Thyroid gland (tissue), 4 donors: ENCODE data around the gene CFAP410. TPM values are rescaled to one million over a fixed set of nuclear protein-coding genes. Genes with fewer than 3 reads are reported as not detected.

Experiments used
- DNase-seq, 2 donors: peaks; one replicate each; pipeline ENCODE4 v3.0.0-alpha.2; 2019
- H3K27ac ChIP-seq, 3 donors: fragments of 200-600 bp; sonication (generic); 1 replicate in 2 of 3; 2 replicates in 1 of 3; pipeline ENCODE4 v1.5.1; 2016 to 2019; ENCODE audit warnings: mild to moderate bottlenecking in 1 of 3, moderate library complexity in 1 of 3
- H3K27me3 ChIP-seq: fragments of 200-600 bp; sonication (generic); one replicate; pipeline ENCODE4 v1.5.1; 2019
- H3K36me3 ChIP-seq, 2 donors: fragments of 200-600 bp; sonication (generic); one replicate each; pipeline ENCODE4 v1.5.1; 2016 to 2019
- H3K4me1 ChIP-seq, 2 donors: fragments of 200-600 bp; sonication (generic); one replicate each; pipeline ENCODE4 v1.5.1; 2017 to 2019
- H3K4me3 ChIP-seq, 3 donors: fragments of 200-600 bp; sonication (generic); replicated peaks in 1 of 3; 1 replicate in 2 of 3; 2 replicates in 1 of 3; pipeline ENCODE4 v1.5.1; 2016; ENCODE audit warnings: mild to moderate bottlenecking in 1 of 3
- H3K9me3 ChIP-seq: fragments of 200-600 bp; sonication (generic); one replicate; pipeline ENCODE4 v1.5.1; 2017
- CTCF ChIP-seq, 6 experiments: fragments of 200-600 bp in 3 of 6; fragments of 450-650 bp in 3 of 6; sonication (generic) in 3 of 6; IDR thresholded peaks; one replicate each; pipeline ENCODE4 v1.5.1; 2016 to 2019; ENCODE audit warnings: antibody characterized with exemption in 6 of 6, mild to moderate bottlenecking in 2 of 6, inconsistent platforms in 1 of 6, moderate library complexity in 1 of 6
- POLR2A ChIP-seq, 2 donors: fragments of 450-650 bp; IDR thresholded peaks; one replicate each; pipeline ENCODE4 v1.6.1; 2017; ENCODE audit warnings: antibody characterized with exemption in 2 of 2, mild to moderate bottlenecking in 2 of 2, moderate library complexity in 1 of 2
- WGBS, 2 donors: methylation state at CpG; one replicate each; pipeline ENCODE4 v1.1.5; 2017; 5-methylcytosine and 5-hydroxymethylcytosine counted together
- intact Hi-C: fragments of 100-400 bp; cut with DNase I; formaldehyde crosslinking; loops from one replicate; pipeline ENCODE4 v1.15.1; 2023
- total RNA-seq, 4 donors: library from RNA; depleted of rRNA; stranded (reverse); fragments of >200 nt; gene quantifications; one replicate each; pipeline ENCODE4 v1.2.3, GENCODE V29; 2016

The CFAP410 gene
- total RNA-seq, 4 donors from 2014 or later: 55.2 to 93.4 (median 64.1) TPM

DNA sequence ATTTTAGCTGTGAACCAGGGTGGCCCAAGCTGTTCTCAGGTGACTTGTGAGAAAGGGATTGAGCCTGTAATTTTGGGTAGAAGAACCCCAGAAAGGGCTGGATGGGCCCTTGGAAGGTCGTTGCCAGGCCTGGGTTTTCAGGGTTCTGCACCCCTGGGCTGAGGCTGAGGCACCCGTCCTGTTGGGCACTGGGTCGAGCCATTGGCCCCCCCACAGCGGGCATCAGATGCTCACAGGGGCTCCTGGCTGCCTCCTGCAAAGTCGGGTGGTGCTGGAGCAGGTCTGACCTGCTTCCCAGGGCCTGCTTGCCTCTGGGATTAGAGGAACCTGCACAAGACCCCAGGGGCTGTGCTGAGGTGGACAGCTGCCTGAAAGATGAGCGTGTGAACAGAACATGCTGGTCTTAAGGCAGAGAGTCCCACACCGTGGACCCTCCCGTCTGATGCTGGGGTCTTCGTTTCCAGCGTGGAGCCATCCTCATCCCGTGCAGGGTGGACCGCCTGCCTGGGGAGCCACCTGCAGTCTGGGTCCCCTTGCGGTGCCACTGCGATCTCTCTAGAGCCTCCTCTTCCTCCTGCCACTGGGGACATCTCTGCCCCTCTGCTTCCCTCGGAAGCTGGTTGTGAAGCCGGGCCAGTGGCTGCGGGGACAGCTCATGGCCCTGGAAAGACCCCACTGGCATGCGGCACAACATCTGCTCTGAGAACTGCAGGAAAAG is 12.5 kb upstream of the CFAP410 start:
- Histone ChIP-seq H3K4me3 (no peak overlapping the region), H3K27ac (no peak overlapping the region), H3K27me3 (peaks cover 4% of the 10 kb centered on the region), H3K9me3 (no peaks in the 10 kb centered on the region), H3K4me1 (peaks cover 0 to 9% of the 10 kb centered on the region in 2 donors), H3K36me3 (no peaks in the 10 kb centered on the region)
- TF ChIP-seq CTCF (IDR thresholded peaks at IDR 0.05) (no peak), POLR2A (IDR thresholded peaks at IDR 0.05) (no peak)
- intact Hi-C loops: no loop called here
- no peak for DNase-seq
- 87 to 89% methylated on average over 5 to 17 of the region's 18 CpGs for WGBS, 2 donors

- Histone ChIP-seq H3K27ac (no peak overlapping the region), H3K27me3 (peaks cover 4% of the 10 kb centered on the region), H3K4me1 (peaks cover 0 to 9% of the 10 kb centered on the region in 2 donors), H3K36me3 (no peaks in the 10 kb centered on the region), H3K4me3 (no peak overlapping the region), H3K9me3 (no peaks in the 10 kb centered on the region)
- 16 to 18% methylated on average over 24 to 26 of the region's 42 CpGs for WGBS, 2 donors
- intact Hi-C loops: no loop called here
- no peak for DNase-seq
- TF ChIP-seq POLR2A (IDR thresholded peaks at IDR 0.05): no peak
- no peak for TF ChIP-seq CTCF (IDR thresholded peaks at IDR 0.05)
Measured at GRCh38 chr21:44350773-44351481, 11.7 kb upstream of the CFAP410 start.

DNA sequence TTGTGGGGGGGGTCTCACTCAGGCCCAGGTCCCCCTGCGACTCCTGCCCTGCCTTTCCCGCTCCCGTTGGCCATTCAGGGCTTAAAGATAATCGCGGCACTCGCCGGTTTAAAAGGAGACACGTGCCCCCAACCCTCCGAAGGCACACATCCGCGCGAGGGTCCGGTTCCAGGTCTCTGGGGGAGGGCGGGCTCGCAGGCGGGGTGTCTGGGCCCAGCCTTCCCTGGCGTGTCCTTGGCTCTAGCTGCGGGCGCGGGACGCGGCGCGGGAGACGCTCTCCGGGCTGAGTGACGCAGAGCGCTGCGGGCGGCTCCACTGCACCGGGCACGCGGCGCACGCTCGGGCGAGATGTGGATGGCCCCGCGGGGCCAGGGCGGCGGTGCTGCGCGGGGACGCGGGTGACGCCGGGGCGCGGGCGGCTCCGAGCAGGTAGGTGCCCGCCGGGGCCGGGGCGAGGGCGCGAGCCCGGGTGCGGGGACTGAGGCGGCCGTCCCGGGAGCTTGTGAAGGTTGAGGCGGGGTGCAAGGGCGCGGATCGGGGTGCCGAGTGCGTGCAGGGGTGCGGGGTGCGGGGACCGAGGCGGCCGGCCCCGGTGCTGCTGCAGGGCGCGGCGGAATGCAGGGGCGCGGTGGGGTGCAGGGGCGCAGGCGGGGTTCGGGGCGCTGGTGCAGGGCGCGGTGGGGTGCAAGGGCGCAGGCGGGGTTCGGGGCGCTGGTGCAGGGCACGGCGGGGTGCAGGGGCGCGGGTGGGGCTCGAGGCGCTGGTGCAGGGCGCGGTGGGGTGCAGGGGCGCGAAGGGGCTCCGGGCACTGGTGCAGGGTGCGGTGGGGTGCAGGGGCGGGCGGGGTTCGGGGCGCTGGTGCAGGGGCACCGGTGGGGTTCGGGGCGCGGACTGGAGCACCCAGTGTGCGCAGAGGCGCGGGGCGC is 10.9 kb upstream of the CFAP410 start:
- Histone ChIP-seq H3K4me3 (no peak overlapping the region), H3K36me3 (no peaks in the 10 kb centered on the region), H3K9me3 (no peaks in the 10 kb centered on the region), H3K27me3 (peaks cover 4% of the 10 kb centered on the region), H3K4me1 (peaks cover 0 to 9% of the 10 kb centered on the region in 2 donors), H3K27ac (no peak overlapping the region)
- TF ChIP-seq CTCF (IDR thresholded peaks at IDR 0.05): no peak
- no peak for TF ChIP-seq POLR2A (IDR thresholded peaks at IDR 0.05)
- DNase-seq: no peak
- 26% methylated on average over 34 of the region's 113 CpGs; no CpG with 5 or more reads in 1 of the 2 donors for WGBS, 2 donors
- intact Hi-C loops: no loop called here

DNA sequence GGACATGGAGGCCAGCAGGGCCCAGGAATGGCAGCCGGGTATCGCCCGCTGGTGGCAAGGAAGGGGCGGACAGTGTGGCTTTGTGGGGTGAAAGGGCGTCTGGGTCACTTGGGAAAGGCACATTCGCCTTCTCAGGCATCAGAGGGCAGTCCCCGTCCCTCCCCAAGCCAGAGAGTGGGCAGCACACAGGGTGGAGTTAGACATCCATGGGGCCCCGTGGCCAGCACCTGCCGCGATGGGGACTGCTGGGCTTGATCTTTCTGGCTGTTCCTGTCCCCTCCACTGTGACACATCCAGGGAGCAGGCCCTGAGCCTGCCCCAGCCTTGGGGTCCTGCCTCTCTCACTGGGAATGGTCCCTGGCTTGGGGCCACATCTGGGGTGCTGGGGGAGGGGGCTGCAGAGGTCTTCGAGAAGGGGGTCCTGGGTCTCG is 10.2 kb upstream of the CFAP410 start:
- H3K27ac ChIP-seq: no peak overlapping the region
- WGBS, 2 donors: 87 to 93% methylated on average over 8 to 10 of the region's 12 CpGs
- no peaks in the 10 kb centered on the region for H3K36me3 ChIP-seq
- intact Hi-C loops: no loop called here
- H3K4me3 ChIP-seq: no peak overlapping the region
- DNase-seq: no peak
- H3K27me3 ChIP-seq: peaks cover 4% of the 10 kb centered on the region
- peaks cover 0 to 9% of the 10 kb centered on the region in 2 donors for H3K4me1 ChIP-seq
- no peak for TF ChIP-seq POLR2A (IDR thresholded peaks at IDR 0.05)
- TF ChIP-seq CTCF (IDR thresholded peaks at IDR 0.05): no peak
- no peaks in the 10 kb centered on the region for H3K9me3 ChIP-seq
